Adrenal gland (tissue), 12 donors: ENCODE results near the gene SRBD1. TPM values are rescaled to one million over a fixed set of nuclear protein-coding genes. Genes with fewer than 3 reads are reported as not detected.

Source experiments
- DNase-seq, 7 donors: peaks; one replicate each; pipeline ENCODE4 v3.0.0-alpha.2; 2019 to 2020
- H3K27ac ChIP-seq, 5 donors: fragments of 200-600 bp; sonication (generic) in 4 of 5; 1 replicate in 3 of 5; 2 replicates in 2 of 5; pipeline versions ENCODE4 v1.5.1 to v1.8.0; 2016 to 2020; ENCODE audit warnings: mild to moderate bottlenecking in 1 of 5
- H3K27me3 ChIP-seq: fragments of 200-600 bp; 2 replicates; pipeline ENCODE4 v1.8.0; 2021
- H3K36me3 ChIP-seq, 2 donors: fragments of 200-600 bp; replicated peaks in 1 of 2; 1 replicate in 1 of 2; 2 replicates in 1 of 2; pipeline versions ENCODE4 v1.5.1 to v1.8.0; 2018 to 2022
- H3K4me1 ChIP-seq, 2 donors: fragments of 200-600 bp; replicated peaks in 1 of 2; 1 replicate in 1 of 2; 2 replicates in 1 of 2; pipeline versions ENCODE4 v1.5.1 to v1.8.0; 2018 to 2021
- H3K4me3 ChIP-seq, 4 donors: fragments of 200-600 bp; sonication (generic) in 3 of 4; one replicate each; pipeline ENCODE4 v1.5.1; 2016 to 2018
- H3K9me3 ChIP-seq, 3 donors: fragments of 200-600 bp; sonication (generic) in 1 of 3; replicated peaks in 1 of 3; 1 replicate in 2 of 3; 2 replicates in 1 of 3; pipeline versions ENCODE4 v1.5.1 to v1.8.0; 2016 to 2021
- POLR2A ChIP-seq, 2 donors: fragments of 450-650 bp; IDR thresholded peaks; one replicate each; pipeline ENCODE4 v1.6.1; 2017; ENCODE audit warnings: antibody characterized with exemption in 2 of 2, mild to moderate bottlenecking in 2 of 2, moderate library complexity in 1 of 2
- WGBS, 4 donors: extraction: QIAGEN DNeasy Blood & Tissue Kit in 2 of 4; methylation state at CpG; one replicate each; pipeline versions ENCODE4 v1.1.5 to v1.1.7; 2013 to 2017; 5-methylcytosine and 5-hydroxymethylcytosine counted together
- intact Hi-C, 2 donors: fragments of 100-400 bp; cut with DNase I; formaldehyde crosslinking; loops; one replicate each; pipeline versions ENCODE4 v1.14.1 to v1.15.0; 2022 to 2023
- polyA plus RNA-seq, 3 donors: library from polyadenylated mRNA; stranded (reverse); fragments of 200-250 nt in 2 of 3; fragments of 350-450 nt in 1 of 3; fragmentation: Illumina TruSeq in 1 of 3; extraction: RNeasy Lipid Tissue Mini Kit (QIAGEN cat#74804) in 1 of 3; gene quantifications; one replicate each; pipeline ENCODE4 v1.2.3, GENCODE V29; 2013 to 2014
- total RNA-seq, 9 donors: library from RNA; depleted of rRNA in 4 of 9; stranded (reverse); fragments of >200 nt in 4 of 9; fragments of 120-200 nt in 1 of 9; fragmentation: NEBNext Ultra II Directional in 1 of 9; extraction: Animal tissue kit (Norgen Biotek cat#: 25700) in 1 of 9; gene quantifications; one replicate each; pipeline versions ENCODE4 v1.1.0 to v1.2.4, GENCODE V29; 2013 to 2023
- TF ChIP-seq, protein P1 (sequence below), 6 experiments: fragments of 450-650 bp in 4 of 6; fragments of 200-600 bp in 2 of 6; sonication (generic) in 1 of 6; IDR thresholded peaks; 1 replicate in 5 of 6; 2 replicates in 1 of 6; pipeline versions ENCODE4 v1.5.1 to v1.8.0; 2016 to 2021; ENCODE audit warnings: antibody characterized with exemption in 6 of 6, mild to moderate bottlenecking in 2 of 6, moderate library complexity in 1 of 6
- donor health status: healthy with polysubstance abuse.
- donor health status: Bipolar disorder and iron deficiency.
- donor health status: DM: yes; HTN: yes; CAD: no.
- donor health status: DM: no; HTN: no; CAD: no.
- donor health status: DM: no; HTN: no; CAD: no.
- donor health status: DM: yes; HTN: yes; CAD: no.

Gene SRBD1
- total and polyA plus RNA-seq, 12 donors, result 2.7 to 21.6 (median 13.8) TPM

DNA sequence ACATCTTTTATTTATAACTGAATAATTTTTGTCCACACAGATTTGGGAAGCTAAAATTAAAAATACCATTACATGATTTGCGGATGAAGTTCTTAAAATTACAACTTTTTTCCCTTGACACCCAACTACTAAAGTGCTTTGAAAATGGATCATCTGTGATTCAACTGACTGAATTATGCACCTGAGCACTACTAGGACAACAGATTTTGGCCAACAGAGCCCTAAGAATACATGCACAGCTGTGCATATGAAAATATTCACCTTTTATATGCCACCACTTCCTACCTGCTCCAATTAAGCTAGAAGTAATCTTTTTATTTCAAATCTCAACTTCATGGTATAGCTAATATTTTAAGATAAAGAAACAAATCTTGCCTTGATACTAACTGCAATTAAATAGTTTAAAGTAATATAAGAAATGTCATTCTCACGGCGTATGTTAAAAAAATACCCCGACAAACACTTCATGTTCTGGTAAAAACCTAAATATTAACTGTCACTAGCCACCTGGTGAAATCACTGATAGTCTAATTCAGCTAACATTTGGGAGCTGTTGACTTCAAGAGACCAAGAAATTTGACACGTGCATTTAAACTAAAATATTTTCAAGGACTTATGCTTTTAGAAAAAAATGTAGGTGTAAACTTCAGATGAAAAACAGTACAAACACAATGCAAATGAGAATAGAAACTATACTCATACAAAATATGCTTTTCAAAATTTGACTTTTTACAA lies 153.7 kb downstream of the SRBD1 start:
- no peaks in the 10 kb centered on the region for H3K27me3 ChIP-seq
- no peak for DNase-seq
- H3K36me3 ChIP-seq, result no peaks in the 10 kb centered on the region
- H3K4me3 ChIP-seq, result no peak overlapping the region
- TF ChIP-seq, protein P1, sequence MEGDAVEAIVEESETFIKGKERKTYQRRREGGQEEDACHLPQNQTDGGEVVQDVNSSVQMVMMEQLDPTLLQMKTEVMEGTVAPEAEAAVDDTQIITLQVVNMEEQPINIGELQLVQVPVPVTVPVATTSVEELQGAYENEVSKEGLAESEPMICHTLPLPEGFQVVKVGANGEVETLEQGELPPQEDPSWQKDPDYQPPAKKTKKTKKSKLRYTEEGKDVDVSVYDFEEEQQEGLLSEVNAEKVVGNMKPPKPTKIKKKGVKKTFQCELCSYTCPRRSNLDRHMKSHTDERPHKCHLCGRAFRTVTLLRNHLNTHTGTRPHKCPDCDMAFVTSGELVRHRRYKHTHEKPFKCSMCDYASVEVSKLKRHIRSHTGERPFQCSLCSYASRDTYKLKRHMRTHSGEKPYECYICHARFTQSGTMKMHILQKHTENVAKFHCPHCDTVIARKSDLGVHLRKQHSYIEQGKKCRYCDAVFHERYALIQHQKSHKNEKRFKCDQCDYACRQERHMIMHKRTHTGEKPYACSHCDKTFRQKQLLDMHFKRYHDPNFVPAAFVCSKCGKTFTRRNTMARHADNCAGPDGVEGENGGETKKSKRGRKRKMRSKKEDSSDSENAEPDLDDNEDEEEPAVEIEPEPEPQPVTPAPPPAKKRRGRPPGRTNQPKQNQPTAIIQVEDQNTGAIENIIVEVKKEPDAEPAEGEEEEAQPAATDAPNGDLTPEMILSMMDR (IDR thresholded peaks at IDR 0.05), result no peak
- TF ChIP-seq POLR2A (IDR thresholded peaks at IDR 0.05), result no peak
- H3K9me3 ChIP-seq, result no peaks in the 10 kb centered on the region
- H3K27ac ChIP-seq, result no peak overlapping the region
- 89 to 93% (median 93%) methylated on average over 5 of the region's 5 CpGs for WGBS, 4 donors
- intact Hi-C loops, result no loop called here
- H3K4me1 ChIP-seq, result peaks cover 0 to 19% of the 10 kb centered on the region in 2 donors

DNA sequence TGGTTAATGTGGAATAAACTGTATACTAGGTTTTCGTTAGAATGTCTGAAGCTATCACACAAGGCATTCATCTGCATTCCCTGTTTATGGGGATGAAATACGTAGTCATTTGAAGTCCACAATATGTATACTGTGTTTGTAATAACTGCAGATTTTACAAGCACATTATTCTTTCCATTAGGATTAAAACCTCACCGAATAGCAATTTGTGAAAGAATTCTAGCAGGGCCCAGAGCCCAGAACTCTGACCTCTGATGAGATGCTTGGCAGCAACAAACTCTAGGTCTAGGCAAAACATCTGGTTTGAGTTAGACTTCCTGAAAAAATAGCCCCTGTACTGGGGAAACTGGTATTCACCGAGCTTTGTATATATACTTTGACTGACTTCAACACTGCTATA lies 158.2 kb downstream of the SRBD1 start:
- DNase-seq, result no peak
- no peaks in the 10 kb centered on the region for H3K36me3 ChIP-seq
- no peak overlapping the region for H3K27ac ChIP-seq
- no peaks in the 10 kb centered on the region for H3K9me3 ChIP-seq
- no peak for TF ChIP-seq POLR2A (IDR thresholded peaks at IDR 0.05)
- TF ChIP-seq, protein P1 (IDR thresholded peaks at IDR 0.05), result no peak
- no peaks in the 10 kb centered on the region for H3K4me1 ChIP-seq
- intact Hi-C loops, result no loop called here
- WGBS, 4 donors, result 74 to 80% (median 77%) methylated on average over 4 of the region's 4 CpGs
- no peak overlapping the region for H3K4me3 ChIP-seq
- H3K27me3 ChIP-seq, result no peaks in the 10 kb centered on the region

DNA sequence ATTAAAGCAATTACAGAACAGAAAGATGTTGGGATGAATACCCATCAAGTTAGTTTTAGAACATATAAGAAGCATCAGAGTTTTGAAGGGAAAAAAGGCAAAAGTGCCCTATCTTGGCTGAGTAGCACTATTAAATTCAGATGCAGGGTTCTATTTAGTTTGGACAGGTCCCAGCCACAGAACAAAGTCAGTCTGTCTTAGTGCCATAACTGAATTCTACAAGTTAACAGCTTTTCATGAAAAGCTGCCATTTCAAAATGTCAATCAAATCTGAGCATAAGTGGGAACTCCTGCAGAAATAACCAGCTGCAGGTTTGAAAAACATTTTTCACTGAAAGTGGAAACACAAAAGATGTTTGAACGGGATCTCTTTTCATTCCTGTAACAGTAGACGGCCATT lies 160.4 kb downstream of the SRBD1 start:
- H3K4me1 ChIP-seq, result no peaks in the 10 kb centered on the region
- H3K27ac ChIP-seq, result no peak overlapping the region
- TF ChIP-seq POLR2A (IDR thresholded peaks at IDR 0.05), result no peak
- TF ChIP-seq, protein P1 (IDR thresholded peaks at IDR 0.05), result no peak
- WGBS, 4 donors, result 84 to 92% (median 90%) methylated on average over 2 of the region's 2 CpGs
- DNase-seq, result no peak
- H3K36me3 ChIP-seq, result no peaks in the 10 kb centered on the region
- H3K27me3 ChIP-seq, result no peaks in the 10 kb centered on the region
- H3K9me3 ChIP-seq, result no peaks in the 10 kb centered on the region
- H3K4me3 ChIP-seq, result no peak overlapping the region
- intact Hi-C loops, result no loop called here

DNA sequence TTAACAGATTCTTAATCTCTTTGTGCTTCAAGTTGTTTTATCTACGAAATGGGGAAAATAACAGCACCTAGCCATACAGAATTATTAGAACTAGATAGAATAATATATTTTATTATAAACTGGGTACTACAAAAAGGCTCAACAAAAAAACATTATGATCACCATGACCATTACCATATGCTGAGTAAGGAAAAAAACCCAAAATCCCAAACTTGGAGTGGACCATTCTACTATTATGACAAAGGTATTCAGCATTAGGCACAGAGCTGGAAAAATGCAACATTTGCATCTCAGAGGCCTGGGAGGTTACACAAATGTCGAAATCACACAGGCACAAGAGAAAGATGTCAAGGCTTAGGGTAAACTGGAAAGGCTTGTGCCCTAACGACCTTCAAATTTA lies 162.8 kb downstream of the SRBD1 start:
- Histone ChIP-seq H3K4me1 (no peaks in the 10 kb centered on the region), H3K4me3 (no peak overlapping the region), H3K27me3 (no peaks in the 10 kb centered on the region), H3K36me3 (no peaks in the 10 kb centered on the region), H3K27ac (no peak overlapping the region), H3K9me3 (no peaks in the 10 kb centered on the region)
- intact Hi-C loops, result no loop called here
- no peak for DNase-seq
- TF ChIP-seq, protein P1 (IDR thresholded peaks at IDR 0.05), result no peak
- TF ChIP-seq POLR2A (IDR thresholded peaks at IDR 0.05), result no peak
- 69 to 76% (median 73%) methylated on average over 3 of the region's 3 CpGs for whole genome bisulfite sequencing, 4 donors
